HG02852 (cell line): ENCODE data around the gene MPHOSPH6.
"Not testable (repeated sequence)": the region's sequence is repeated elsewhere in the genome, so short reads cannot be mapped to it uniquely, and the experiment has no call there.

Experiments
- ATAC-seq: cut with Tn5 transposase; IDR thresholded peaks from one replicate; pipeline ENCODE4 v1.9.1; 2021; ENCODE audit warnings: mild to moderate bottlenecking, moderate library complexity; ENCODE audit not compliant: unreplicated experiment

MPHOSPH6 gene

GRCh38 chr16:82176204-82176603 is 6.2 kb upstream of the MPHOSPH6 start:
- no peak for ATAC-seq

- ATAC-seq: no peak
Measured at GRCh38 chr16:82175627-82176026, 5.6 kb upstream of the MPHOSPH6 start.

- ATAC-seq: no peak
Measured at GRCh38 chr16:82167670-82168069, 2.4 kb downstream of the MPHOSPH6 start.

- ATAC-seq: no peak
Measured at GRCh38 chr16:82160226-82160625, 9.8 kb downstream of the MPHOSPH6 start.

GRCh38 chr16:82157836-82158235 is 12.2 kb downstream of the MPHOSPH6 start:
- ATAC-seq: no peak

- no peak for ATAC-seq
Measured at GRCh38 chr16:82157534-82157812, 12.6 kb downstream of the MPHOSPH6 start.

- no peak for ATAC-seq
Measured at GRCh38 chr16:82156761-82157533, 13.1 kb downstream of the MPHOSPH6 start.

GRCh38 chr16:82152641-82153112 is 17.3 kb downstream of the MPHOSPH6 start:
- ATAC-seq: no peak

- ATAC-seq: no peak
Measured at GRCh38 chr16:82152196-82152595, 17.8 kb downstream of the MPHOSPH6 start.

- no peak for ATAC-seq
Measured at GRCh38 chr16:82150549-82150948, 19.5 kb downstream of the MPHOSPH6 start.

- ATAC-seq: no peak
Measured at GRCh38 chr16:82149536-82149935, 20.5 kb downstream of the MPHOSPH6 start.

- no peak for ATAC-seq
Measured at GRCh38 chr16:82147546-82147945, 22.5 kb downstream of the MPHOSPH6 start.

GRCh38 chr16:82146957-82147356 is 23.1 kb downstream of the MPHOSPH6 start:
- no peak for ATAC-seq

- no peak for ATAC-seq
Measured at GRCh38 chr16:82146556-82146955, 23.5 kb downstream of the MPHOSPH6 start.

GRCh38 chr16:82139286-82139571 is 30.8 kb downstream of the MPHOSPH6 start:
- not testable (repeated sequence) for ATAC-seq

GRCh38 chr16:82138478-82139285 is 31.3 kb downstream of the MPHOSPH6 start:
- no peak for ATAC-seq

- ATAC-seq: no peak
Measured at GRCh38 chr16:82137822-82138167, 32.2 kb downstream of the MPHOSPH6 start.

GRCh38 chr16:82136956-82137821 is 32.8 kb downstream of the MPHOSPH6 start:
- ATAC-seq: no peak

GRCh38 chr16:82135844-82136243 is 34.2 kb downstream of the MPHOSPH6 start:
- ATAC-seq: no peak

GRCh38 chr16:82134846-82135245 is 35.2 kb downstream of the MPHOSPH6 start:
- no peak for ATAC-seq

- no peak for ATAC-seq
Measured at GRCh38 chr16:82133798-82134197, 36.2 kb downstream of the MPHOSPH6 start.

GRCh38 chr16:82129881-82130280 is 40.1 kb downstream of the MPHOSPH6 start:
- ATAC-seq: no peak
